CD4-positive, alpha-beta T cell treated with Interleukin-6 at 100 ng/mL for 8 hours (primary cell): ENCODE measurements around the gene GRIN3B.

Experiments used
- DNase-seq: peaks from one replicate; pipeline ENCODE4 v3.0.0-alpha.2; 2020; ENCODE audit warnings: mixed read lengths, low spot score

The GRIN3B gene

GRCh38 chr19:1007399-1008251 lies 7.4 kb downstream of the GRIN3B start:
- DNase-seq, result no peak

- no peak for DNase-seq
Measured at GRCh38 chr19:1008268-1009040, 8.2 kb downstream of the GRIN3B start.

GRCh38 chr19:1009041-1009980 lies 9.1 kb downstream of the GRIN3B start:
- DNase-seq, result no peak

GRCh38 chr19:1009981-1010538 lies 9.8 kb downstream of the GRIN3B start:
- no peak for DNase-seq

- no peak for DNase-seq
Measured at GRCh38 chr19:1010586-1011510, 10.6 kb downstream of the GRIN3B start.

- DNase-seq, result no peak
Measured at GRCh38 chr19:1011831-1012333, 11.7 kb downstream of the GRIN3B start.

- no peak for DNase-seq
Measured at GRCh38 chr19:1012334-1012733, 12.1 kb downstream of the GRIN3B start.

- no peak for DNase-seq
Measured at GRCh38 chr19:1013218-1013617, 13.0 kb downstream of the GRIN3B start.

GRCh38 chr19:1014161-1015060 lies 14.2 kb downstream of the GRIN3B start:
- DNase-seq, result no peak

- DNase-seq, result no peak
Measured at GRCh38 chr19:1015061-1015781, 15.0 kb downstream of the GRIN3B start.

GRCh38 chr19:1015782-1016646 lies 15.8 kb downstream of the GRIN3B start:
- no peak for DNase-seq

- no peak for DNase-seq
Measured at GRCh38 chr19:1016647-1017114, 16.5 kb downstream of the GRIN3B start.

- DNase-seq, result no peak
Measured at GRCh38 chr19:1017115-1017905, 17.1 kb downstream of the GRIN3B start.

GRCh38 chr19:1017906-1018305 lies 17.7 kb downstream of the GRIN3B start:
- no peak for DNase-seq

- DNase-seq, result no peak
Measured at GRCh38 chr19:1018393-1018792, 18.2 kb downstream of the GRIN3B start.

GRCh38 chr19:1018932-1019615 lies 18.9 kb downstream of the GRIN3B start:
- no peak for DNase-seq
